G401 (cell line): ENCODE data around the gene KCNQ5. TPM values are rescaled to one million over a fixed set of nuclear protein-coding genes. Genes with fewer than 3 reads are reported as not detected.
A peak's percentile ranks its signal among the peaks of the same experiment; 100 is the strongest.
"Not testable (repeated sequence)": the region's sequence is repeated elsewhere in the genome, so short reads cannot be mapped to it uniquely, and the experiment has no call there.

Experiments
- DNase-seq: peaks from one replicate; pipeline ENCODE4 v3.0.0-alpha.2; 2015; ENCODE audit warnings: low spot score
- in situ Hi-C: cut with HindIII; loops from 2 replicates; pipeline ENCODE4 v1.10.0; 2016; ENCODE audit warnings: low sequenced_read_pairs, mixed read lengths
- total RNA-seq: library from RNA; depleted of rRNA; stranded (reverse); fragments of >200 nt; shearing (Covaris generic); gene quantifications from 2 replicates; pipeline ENCODE4 v1.2.3, GENCODE V29; 2014

Gene KCNQ5
- total RNA-seq, 1 experiment from 2014 or later = not detected

DNA sequence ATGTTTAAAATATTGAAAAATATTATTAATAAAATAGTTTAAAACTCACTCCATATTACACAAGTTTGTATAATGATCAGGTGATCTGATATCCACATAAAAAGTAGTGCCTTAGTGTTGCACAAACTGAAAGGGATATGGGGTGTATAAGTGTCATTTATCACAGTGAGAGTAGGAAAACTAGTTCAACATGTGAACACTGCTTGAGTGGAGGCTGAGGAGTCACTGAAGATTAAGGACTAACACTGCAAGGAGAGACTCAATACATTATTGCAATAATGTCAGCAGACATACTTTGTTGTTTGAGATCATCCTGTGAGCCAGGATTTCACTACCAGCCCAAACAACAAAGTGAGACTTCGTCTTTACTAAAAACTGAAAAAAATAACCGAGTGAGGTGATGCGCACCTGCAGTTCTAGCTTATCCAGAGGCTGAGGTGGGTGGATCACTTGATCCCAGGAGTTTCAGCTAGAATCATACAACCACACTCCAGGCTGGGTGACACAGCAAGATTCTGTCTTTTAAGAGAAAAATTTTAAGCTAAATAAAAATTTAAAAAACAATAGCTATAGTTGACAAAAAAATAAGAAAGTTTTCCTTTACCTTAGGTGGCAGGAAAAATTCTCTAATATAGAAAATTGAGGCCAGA, 605.9 kb downstream of the KCNQ5 start:
- no peak for DNase-seq
- in situ Hi-C loops = no loop called here

DNA sequence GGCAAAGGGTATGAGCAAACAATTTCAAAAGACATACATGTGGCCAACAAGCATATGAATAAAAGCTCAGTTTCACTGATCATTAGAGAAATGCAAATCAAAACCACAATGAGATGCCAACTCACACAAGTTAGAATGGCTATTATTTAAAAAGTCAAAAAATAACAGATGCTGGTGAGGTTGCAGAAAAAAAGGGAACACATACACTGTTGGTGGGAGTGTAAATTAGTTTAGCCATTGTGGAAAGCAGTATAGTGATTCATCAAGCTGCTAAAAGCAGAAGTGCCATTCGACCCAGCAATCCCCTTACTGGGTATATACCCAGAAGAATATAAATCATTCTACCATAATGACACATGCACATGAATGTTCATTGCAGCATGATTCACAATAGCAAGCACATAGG, 610.1 kb downstream of the KCNQ5 start:
- in situ Hi-C loops = no loop called here
- no peak for DNase-seq

DNA sequence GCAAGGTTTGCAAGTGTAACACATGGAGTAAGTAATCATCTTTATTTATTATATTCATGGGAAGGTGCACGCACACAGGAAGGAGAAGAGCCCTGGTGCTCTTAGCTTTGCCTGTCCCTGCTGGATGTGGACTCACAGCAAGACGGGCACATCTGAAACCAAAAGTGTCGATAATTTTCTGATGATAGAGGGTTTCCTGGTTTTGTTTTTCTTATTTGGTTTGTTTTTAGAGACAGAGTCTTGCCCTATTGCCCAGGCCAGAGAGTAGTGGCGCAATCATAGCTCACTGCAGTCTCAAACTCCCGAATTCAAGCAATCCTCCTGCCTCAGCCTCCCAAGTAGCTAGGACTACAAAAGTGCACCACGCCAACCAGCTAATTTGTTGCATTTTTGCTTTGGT, 611.2 kb downstream of the KCNQ5 start:
- in situ Hi-C loops = no loop called here
- no peak for DNase-seq

DNA sequence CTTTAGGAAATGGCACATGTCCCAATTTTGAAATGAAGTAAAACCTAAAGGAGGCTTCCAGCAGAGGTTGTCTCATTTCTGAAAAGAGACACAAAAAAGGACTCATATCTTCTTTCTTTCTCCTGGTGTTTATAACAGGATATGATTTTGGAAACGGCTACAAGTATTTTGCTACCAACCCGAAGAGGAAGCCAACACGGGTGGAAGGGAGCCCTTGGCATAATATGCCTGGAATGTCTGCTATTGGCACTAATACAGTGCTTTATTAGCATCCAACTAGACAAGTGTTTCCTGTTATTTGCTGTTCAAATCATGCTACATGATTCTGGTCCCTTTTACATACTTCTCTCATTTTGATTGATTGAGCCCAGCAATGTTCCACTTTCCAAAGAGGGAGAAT, 612.1 kb downstream of the KCNQ5 start:
- DNase-seq = peak; percentile 24

DNA sequence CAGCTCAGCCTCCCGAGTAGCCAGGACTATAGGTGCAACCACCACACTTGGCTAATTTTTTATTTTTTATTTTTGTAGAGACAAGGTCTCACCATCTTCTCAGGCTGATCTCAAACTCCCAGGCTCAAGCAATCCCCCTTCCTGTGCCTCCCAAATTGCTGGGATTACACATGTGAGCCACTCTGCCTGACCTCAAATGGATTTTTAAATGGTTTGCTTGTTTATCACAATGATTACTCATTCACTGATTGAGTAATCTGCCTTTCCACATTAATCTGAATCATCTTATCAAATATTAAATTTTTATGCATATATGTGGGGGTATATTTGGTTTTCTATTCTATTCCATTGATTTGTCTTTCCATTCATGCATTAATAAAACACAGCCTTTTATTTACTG, 612.9 kb downstream of the KCNQ5 start:
- in situ Hi-C loops = no loop called here
- DNase-seq = no peak

More for the DNA sequence above, 612.1 kb downstream of the KCNQ5 start:
- in situ Hi-C loops = not testable (repeated sequence)

DNA sequence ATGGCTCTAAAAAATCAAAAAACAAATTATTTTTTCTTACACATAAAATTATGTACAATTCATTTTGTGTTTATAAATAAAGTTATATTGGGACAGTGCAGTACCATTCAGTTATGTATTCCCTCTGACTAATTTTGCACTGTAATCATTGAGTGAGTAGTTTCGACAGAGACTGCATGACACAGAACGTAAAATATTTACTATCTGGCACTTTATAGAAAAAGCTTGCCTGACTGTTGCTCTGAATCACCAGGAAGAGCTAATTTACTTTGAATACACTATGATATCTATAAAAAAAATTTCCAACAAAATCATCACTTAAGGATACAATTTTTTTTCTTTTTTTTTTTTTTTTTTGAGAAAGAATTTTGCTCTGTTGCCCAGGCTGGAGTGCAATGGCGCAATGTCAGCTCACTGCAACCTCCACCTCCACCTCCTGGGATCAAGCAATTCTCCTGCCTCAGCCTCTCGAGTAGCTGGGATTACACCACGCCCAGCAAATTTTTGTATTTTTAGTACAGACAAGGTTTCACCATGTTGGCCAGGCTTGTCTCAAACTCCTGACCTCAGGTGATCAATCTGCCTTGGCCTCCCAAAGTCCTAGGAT, 614.4 kb downstream of the KCNQ5 start:
- in situ Hi-C loops = no loop called here
- DNase-seq = no peak

DNA sequence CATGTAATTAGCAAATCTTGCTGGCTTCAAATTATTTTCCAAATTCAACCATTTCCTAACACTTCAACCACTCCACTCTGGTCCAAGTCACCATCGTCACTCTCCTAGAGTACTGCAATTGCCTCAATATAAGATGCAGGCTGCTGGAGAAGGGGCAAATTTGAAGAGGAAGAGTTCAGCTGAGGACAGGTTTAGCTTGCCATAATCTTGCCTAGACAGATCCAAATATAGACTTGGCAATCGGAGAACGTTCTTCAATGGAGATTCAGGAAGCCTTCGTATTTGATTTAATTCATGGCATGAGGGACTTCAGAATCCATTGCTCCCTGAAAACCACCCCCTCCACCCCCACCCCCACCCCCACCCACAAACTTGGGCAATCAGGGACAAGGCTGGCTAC, 618.9 kb downstream of the KCNQ5 start:
- DNase-seq = no peak
- in situ Hi-C loops = no loop called here

DNA sequence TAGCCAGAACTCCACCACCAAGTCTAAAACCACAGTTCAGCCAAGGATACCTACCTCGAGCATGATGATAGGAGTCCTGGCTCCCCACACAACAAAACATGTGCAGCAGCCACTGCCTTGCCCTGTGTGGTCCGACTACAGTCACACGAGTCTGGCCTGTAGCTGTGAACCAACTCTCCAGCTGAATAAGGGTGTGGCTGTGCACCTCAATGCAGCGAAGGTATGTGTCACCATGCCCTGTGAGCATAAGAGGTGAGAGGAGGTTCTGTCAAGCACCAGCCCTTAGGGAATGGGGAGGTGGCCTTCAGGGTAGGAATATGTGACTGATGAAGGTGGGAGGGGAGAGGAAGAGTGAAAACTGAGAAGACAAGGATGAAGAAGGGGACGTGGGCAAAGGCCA, 620.1 kb downstream of the KCNQ5 start:
- in situ Hi-C loops = no loop called here
- no peak for DNase-seq
